GM23338 (cell line): ENCODE measurements around the gene STRN3. TPM values are rescaled to one million over a fixed set of nuclear protein-coding genes. Genes with fewer than 3 reads are reported as not detected.

Source experiments
- ATAC-seq: fragments of 200-7000 bp; cut with Tn5 transposase; 3 replicates; pipeline ENCODE4 v1.9.1; 2020
- DNase-seq: peaks from one replicate; pipeline ENCODE4 v3.0.0-alpha.2; 2015; ENCODE audit warnings: low spot score
- H2AFZ ChIP-seq: fragments of 200-600 bp; sonication (generic); 2 replicates; pipeline ENCODE4 v1.8.0; 2016; ENCODE audit warnings: antibody characterized with exemption, mild to moderate bottlenecking, moderate library complexity
- H3F3A ChIP-seq: fragments of 200-600 bp; sonication (generic); replicated peaks from 2 replicates; pipeline ENCODE4 v1.8.0; 2017; ENCODE audit warnings: antibody characterized with exemption, mixed run types, low read depth
- H3K27ac ChIP-seq: fragments of 200-600 bp; sonication (generic); 2 replicates; pipeline ENCODE4 v1.6.1; 2016; ENCODE audit warnings: low read depth
- H3K27me3 ChIP-seq: fragments of 200-600 bp; sonication (generic); 2 replicates; pipeline ENCODE4 v1.8.0; 2016; ENCODE audit warnings: mild to moderate bottlenecking, mixed run types, moderate library complexity; ENCODE audit not compliant: insufficient read depth
- H3K36me3 ChIP-seq: fragments of 200-600 bp; sonication (generic); 2 replicates; pipeline ENCODE4 v1.8.0; 2016; ENCODE audit warnings: mild to moderate bottlenecking; ENCODE audit not compliant: insufficient read depth
- H3K4me1 ChIP-seq: fragments of 200-600 bp; sonication (generic); 2 replicates; pipeline ENCODE4 v1.8.0; 2016; ENCODE audit warnings: mild to moderate bottlenecking, moderate library complexity; ENCODE audit not compliant: insufficient read depth
- H3K4me2 ChIP-seq: fragments of 200-600 bp; sonication (generic); 2 replicates; pipeline ENCODE4 v1.7.1; 2017; ENCODE audit warnings: mixed run types
- H3K4me3 ChIP-seq: fragments of 200-600 bp; sonication (generic); 2 replicates; pipeline ENCODE4 v1.6.1; 2016; ENCODE audit warnings: mixed run types
- H3K79me2 ChIP-seq: fragments of 200-600 bp; sonication (generic); replicated peaks from 2 replicates; pipeline ENCODE4 v1.8.0; 2017; ENCODE audit warnings: mild to moderate bottlenecking; ENCODE audit not compliant: insufficient read depth
- H3K9me2 ChIP-seq: fragments of 200-600 bp; sonication (generic); 2 replicates; pipeline ENCODE4 v1.8.0; 2017; ENCODE audit not compliant: insufficient read depth
- H4K20me1 ChIP-seq: fragments of 200-600 bp; sonication (generic); replicated peaks from 2 replicates; pipeline ENCODE4 v1.8.0; 2017; ENCODE audit warnings: mild to moderate bottlenecking; ENCODE audit not compliant: insufficient read depth
- H3K27ac Mint-ChIP-seq: 2 replicates; pipeline ENCODE4 v1.8.0; 2020; ENCODE audit warnings: inconsistent platforms, mild to moderate bottlenecking, moderate library complexity, mixed read lengths
- H3K27me3 Mint-ChIP-seq: 3 replicates; pipeline ENCODE4 v1.8.0; 2022; ENCODE audit warnings: low read depth, mild to moderate bottlenecking, moderate library complexity, mixed read lengths, inconsistent platforms; ENCODE audit not compliant: insufficient read depth, poor library complexity
- H3K36me3 Mint-ChIP-seq: 3 replicates; pipeline ENCODE4 v1.8.0; 2021; ENCODE audit warnings: low read depth, mild to moderate bottlenecking, inconsistent platforms, moderate library complexity, mixed read lengths
- H3K4me1 Mint-ChIP-seq: 3 replicates; pipeline ENCODE4 v1.8.0; 2020; ENCODE audit warnings: mild to moderate bottlenecking, inconsistent platforms, mixed read lengths
- H3K4me3 Mint-ChIP-seq: 3 replicates; pipeline ENCODE4 v1.8.0; 2021; ENCODE audit warnings: moderate library complexity, mild to moderate bottlenecking, inconsistent platforms, mixed read lengths
- H3K9me3 Mint-ChIP-seq: 3 replicates; pipeline ENCODE4 v1.8.0; 2020; ENCODE audit warnings: moderate library complexity, mild to moderate bottlenecking, inconsistent platforms, mixed read lengths
- CREB1 ChIP-seq: fragments of 250-450 bp; sonication (Bioruptor Pico); IDR thresholded peaks from 2 replicates; pipeline ENCODE4 v1.5.0; 2020; ENCODE audit warnings: low read depth, mild to moderate bottlenecking, moderate library complexity
- CTCF ChIP-seq, 2 experiments: fragments of 200-600 bp in 1 of 2; sonication (generic) in 1 of 2; conservative IDR thresholded peaks; 2 replicates each; pipeline versions ENCODE4 v1.5.1 to v1.6.1; 2016 to 2017; ENCODE audit warnings: antibody characterized with exemption in 2 of 2, low read depth in 2 of 2, mild to moderate bottlenecking in 2 of 2, moderate library complexity in 1 of 2
- ETS1 ChIP-seq: IDR thresholded peaks from 2 replicates; pipeline ENCODE4 v1.6.1; 2016; ENCODE audit warnings: antibody characterized with exemption
- EZH2 ChIP-seq: fragments of 200-600 bp; sonication (generic); IDR thresholded peaks from one replicate; pipeline ENCODE4 v1.8.0; 2017; ENCODE audit warnings: antibody characterized with exemption, mild to moderate bottlenecking, low read depth; ENCODE audit not compliant: unreplicated experiment
- EZH2phosphoT487 ChIP-seq: fragments of 200-600 bp; sonication (generic); IDR thresholded peaks from one replicate; pipeline ENCODE4 v1.8.1; 2018; ENCODE audit warnings: antibody characterized with exemption; ENCODE audit not compliant: unreplicated experiment
- JUNB ChIP-seq: IDR thresholded peaks from one replicate; pipeline ENCODE4 v1.6.1; 2016; ENCODE audit warnings: antibody characterized with exemption; ENCODE audit not compliant: unreplicated experiment
- NANOG ChIP-seq: IDR thresholded peaks from 2 replicates; pipeline ENCODE4 v1.6.1; 2016; ENCODE audit warnings: antibody characterized with exemption, borderline replicate concordance
- POLR2AphosphoS5 ChIP-seq: IDR thresholded peaks from 2 replicates; pipeline ENCODE4 v1.6.1; 2016; ENCODE audit warnings: antibody characterized with exemption, low read depth
- REST ChIP-seq: IDR thresholded peaks from one replicate; pipeline ENCODE4 v1.6.1; 2018; ENCODE audit warnings: antibody characterized with exemption; ENCODE audit not compliant: unreplicated experiment
- STAT1 ChIP-seq: IDR thresholded peaks from one replicate; pipeline ENCODE4 v1.6.1; 2016; ENCODE audit warnings: antibody characterized with exemption; ENCODE audit not compliant: unreplicated experiment
- ZNF114 ChIP-seq: fragments of 250-450 bp; sonication (Bioruptor Pico); IDR thresholded peaks from 2 replicates; pipeline ENCODE4 v1.5.0; 2020; ENCODE audit warnings: mild to moderate bottlenecking, moderate library complexity
- ZNF331 ChIP-seq: fragments of 250-450 bp; sonication (Bioruptor Pico); IDR thresholded peaks from 2 replicates; pipeline ENCODE4 v1.5.0; 2020; ENCODE audit warnings: low read depth, mild to moderate bottlenecking, moderate library complexity
- ZNF462 ChIP-seq: fragments of 250-450 bp; sonication (Bioruptor Pico); IDR thresholded peaks from 2 replicates; pipeline ENCODE4 v1.5.0; 2020; ENCODE audit warnings: mild to moderate bottlenecking, moderate library complexity
- polyA plus RNA-seq: library from polyadenylated mRNA; unstranded; fragments of >200 nt; fragmentation: Nextera tagmentation; extraction: Ambion mirVana; gene quantifications from 2 replicates; pipeline ENCODE4 v1.2.1, GENCODE V29; 2016
- total RNA-seq: library from RNA; depleted of rRNA; stranded (reverse); fragments of >200 nt; shearing (Covaris generic); gene quantifications from 2 replicates; pipeline ENCODE4 v1.2.3, GENCODE V29; 2014

Gene STRN3
- total and polyA plus RNA-seq, 2 experiments from 2014 or later: 35.0 to 40.6 TPM

DNA sequence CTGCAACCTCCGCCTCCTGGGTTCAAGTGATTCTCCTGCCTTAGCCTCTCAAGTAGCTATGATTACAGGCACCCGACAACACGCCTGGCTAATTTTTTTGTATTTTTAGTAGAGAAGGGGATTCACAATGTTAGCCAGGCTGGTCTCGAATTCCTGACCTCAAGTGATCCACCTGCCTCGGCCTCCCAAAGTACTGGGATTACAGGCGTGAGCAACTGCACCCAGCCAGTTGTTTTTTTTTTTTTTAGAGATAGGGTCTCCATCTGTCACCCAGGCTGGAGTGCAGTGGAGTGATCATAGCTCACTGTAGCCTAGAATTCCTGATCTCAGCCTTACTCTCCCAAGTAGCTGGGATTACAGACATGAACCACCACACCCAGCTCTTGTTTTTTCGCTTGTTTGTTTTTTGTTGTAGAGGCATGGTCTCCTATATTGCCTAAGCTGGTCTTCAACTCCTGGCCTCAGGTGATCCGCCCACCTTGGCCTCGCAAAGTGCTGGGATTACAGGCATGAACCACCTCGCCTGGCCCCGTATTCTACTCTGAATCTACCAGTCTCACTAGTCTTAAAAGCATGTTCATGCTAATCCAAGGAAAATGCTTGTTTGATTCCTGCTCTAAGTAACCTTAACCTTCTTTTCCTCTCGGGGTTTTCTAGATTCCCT, 31.7 kb upstream of the STRN3 start:
- no peaks in the 10 kb centered on the region for H3K36me3 ChIP-seq
- TF ChIP-seq ETS1: no peak
- no peak for TF ChIP-seq CTCF (conservative IDR thresholded peaks at IDR 0.05; ENCODE audit: low read depth in 2 of 2)
- TF ChIP-seq NANOG: no peak
- TF ChIP-seq CREB1 (CRISPR knock-in tag): no peak
- no peak for TF ChIP-seq POLR2AphosphoS5
- no peak for TF ChIP-seq REST
- TF ChIP-seq STAT1: no peak
- no peak for TF ChIP-seq EZH2phosphoT487
- no peak for TF ChIP-seq ZNF331
- TF ChIP-seq ZNF114 (CRISPR knock-in tag): no peak
- TF ChIP-seq JUNB: no peak
- TF ChIP-seq EZH2: no peak
- no peak for TF ChIP-seq ZNF462 (CRISPR knock-in tag)
- no peaks in the 10 kb centered on the region for H3K9me3 Mint-ChIP-seq
- H3K27me3 Mint-ChIP-seq: peaks cover 2% of the 10 kb centered on the region
- H3K4me1 ChIP-seq: peaks cover 18% of the 10 kb centered on the region
- no peak overlapping the region for H3K4me2 ChIP-seq
- no peaks in the 10 kb centered on the region for H3K27me3 ChIP-seq
- no peak overlapping the region for H3K4me3 ChIP-seq
- H3F3A ChIP-seq: no peaks in the 10 kb centered on the region
- no peaks in the 10 kb centered on the region for H4K20me1 ChIP-seq
- H2AFZ ChIP-seq: no peak overlapping the region
- peaks cover 24% of the 10 kb centered on the region for H3K4me1 Mint-ChIP-seq
- H3K27ac Mint-ChIP-seq: no peak overlapping the region
- no peaks in the 10 kb centered on the region; the same call in 2 of the 3 replicates for H3K36me3 Mint-ChIP-seq
- H3K4me3 Mint-ChIP-seq: no peak overlapping the region
- H3K79me2 ChIP-seq: peaks cover 2% of the 10 kb centered on the region; the same call in 1 of the 2 replicates
- 0 out of 2 replicates have a peak overlapping the region, but pooled peaks have one; percentile 60 for H3K27ac ChIP-seq
- no peaks in the 10 kb centered on the region for H3K9me2 ChIP-seq
- ATAC-seq (no peak), DNase-seq (no peak)
